H1 (cell line): ENCODE measurements around the gene RSAD1. TPM values are rescaled to one million over a fixed set of nuclear protein-coding genes. Genes with fewer than 3 reads are reported as not detected.

Experiments
- CTCF ChIA-PET: fragments of 300-600 bp; sonication (Branson Sonifier 250); formaldehyde crosslinking; loops from one replicate; lab custom pipeline; 2021; ENCODE audit not compliant: partially characterized antibody; lab: Charles Lee
- POLR2A ChIA-PET: fragments of 300-600 bp; sonication (Branson Sonifier 250); formaldehyde crosslinking; loops from one replicate; lab custom pipeline; 2021; ENCODE audit warnings: inconsistent platforms; ENCODE audit not compliant: partially characterized antibody; lab: Charles Lee
- DNase-seq, 2 experiments: peaks; one replicate each; pipeline versions ENCODE4 v3.0.0 to v3.0.0-alpha.2; 2010 to 2022; ENCODE audit warnings: low spot score in 2 of 2, low read depth in 1 of 2, mixed read lengths in 1 of 2
- FAIRE-seq: peaks from 2 replicates; lab custom pipeline; 2011; peaks lifted over from hg19 to GRCh38; lab: Jason Lieb, UNC
- H2AFZ ChIP-seq: 2 replicates; pipeline ENCODE4 v1.8.1; 2012; ENCODE audit warnings: low read length, inconsistent platforms
- H2AK5ac ChIP-seq: 2 replicates; pipeline ENCODE4 v1.6.1; 2013; ENCODE audit warnings: low read depth, low read length
- H2BK120ac ChIP-seq: replicated peaks from 2 replicates; pipeline ENCODE3; 2013; ENCODE audit warnings: low read depth, low read length, inconsistent platforms
- H2BK12ac ChIP-seq: 2 replicates; pipeline ENCODE4 v1.6.1; 2013; ENCODE audit warnings: low read depth, low read length
- H2BK15ac ChIP-seq: 2 replicates; pipeline ENCODE4 v1.6.1; 2013; ENCODE audit warnings: low read length
- H2BK20ac ChIP-seq: 2 replicates; pipeline ENCODE4 v1.6.1; 2013; ENCODE audit warnings: low read length
- H2BK5ac ChIP-seq: 2 replicates; pipeline ENCODE4 v1.6.1; 2013; ENCODE audit warnings: low read depth, low read length
- H3K14ac ChIP-seq: 2 replicates; pipeline ENCODE4 v1.6.1; 2013; ENCODE audit warnings: inconsistent platforms; ENCODE audit not compliant: insufficient read length
- H3K18ac ChIP-seq: 2 replicates; pipeline ENCODE4 v1.6.1; 2013; ENCODE audit warnings: low read length; ENCODE audit errors: extremely low read depth
- H3K23ac ChIP-seq: 2 replicates; pipeline ENCODE4 v1.6.1; 2013; ENCODE audit warnings: inconsistent platforms; ENCODE audit not compliant: insufficient read length
- H3K23me2 ChIP-seq: 2 replicates; pipeline ENCODE4 v1.6.1; 2013; ENCODE audit warnings: low read depth, low read length
- H3K27ac ChIP-seq: 2 replicates; pipeline ENCODE4 v1.6.1; 2011; ENCODE audit warnings: low read depth, low read length, inconsistent platforms
- H3K27me3 ChIP-seq, 4 experiments: replicated peaks in 1 of 4; 1 replicate in 1 of 4; 2 replicates in 3 of 4; pipeline versions ENCODE4 v1.6.1 to v1.8.1; 2011 to 2013; ENCODE audit warnings: low read length in 3 of 4, mild to moderate bottlenecking in 3 of 4, inconsistent platforms in 2 of 4, mixed read lengths in 2 of 4, moderate library complexity in 1 of 4; ENCODE audit not compliant: control insufficient read depth in 3 of 4, insufficient read depth in 3 of 4; ENCODE audit errors: extremely low read depth in 1 of 4
- H3K36me3 ChIP-seq, 4 experiments: 2 replicates each; pipeline versions ENCODE4 v1.6.1 to v1.8.1; 2011 to 2013; ENCODE audit warnings: mild to moderate bottlenecking in 4 of 4, low read length in 3 of 4, moderate library complexity in 2 of 4, control low read depth in 1 of 4, inconsistent platforms in 1 of 4; ENCODE audit not compliant: insufficient read depth in 4 of 4, control insufficient read depth in 2 of 4
- H3K4ac ChIP-seq: replicated peaks from 2 replicates; pipeline ENCODE3; 2013; ENCODE audit warnings: low read length, low read depth, mixed read lengths, inconsistent platforms; ENCODE audit not compliant: insufficient read length
- H3K4me1 ChIP-seq, 4 experiments: replicated peaks in 1 of 4; 1 replicate in 1 of 4; 2 replicates in 3 of 4; pipeline versions ENCODE4 v1.6.1 to v1.8.1; 2011 to 2013; ENCODE audit warnings: low read length in 3 of 4, inconsistent platforms in 2 of 4, mixed read lengths in 1 of 4; ENCODE audit not compliant: insufficient read depth in 4 of 4, control insufficient read depth in 3 of 4
- H3K4me2 ChIP-seq, 2 experiments: 2 replicates each; pipeline versions ENCODE4 v1.6.1 to v1.8.1; 2011 to 2013; ENCODE audit warnings: low read depth in 2 of 2, low read length in 2 of 2, control low read depth in 1 of 2, inconsistent platforms in 1 of 2, mild to moderate bottlenecking in 1 of 2; ENCODE audit not compliant: insufficient read depth in 1 of 2
- H3K4me3 ChIP-seq, 4 experiments: fragments of 200-600, 300-600 bp in 1 of 4; sonication (generic), shearing (Covaris generic), sonication (Bioruptor Twin) in 1 of 4; 2 replicates each; pipeline versions ENCODE4 v1.5.1 to v1.8.1; 2011 to 2016; ENCODE audit warnings: low read length in 4 of 4, low read depth in 3 of 4, control low read depth in 2 of 4, inconsistent platforms in 2 of 4, mild to moderate bottlenecking in 2 of 4, mixed read lengths in 1 of 4, moderate library complexity in 1 of 4; ENCODE audit not compliant: insufficient read depth in 2 of 4; ENCODE audit errors: extremely low read depth in 1 of 4
- H3K56ac ChIP-seq: replicated peaks from 2 replicates; pipeline ENCODE3; 2013; ENCODE audit warnings: low read depth, mild to moderate bottlenecking, mixed read lengths, low read length, inconsistent platforms; ENCODE audit not compliant: insufficient read length
- H3K79me1 ChIP-seq: 2 replicates; pipeline ENCODE4 v1.6.1; 2013; ENCODE audit warnings: low read depth, low read length, control low read depth
- H3K79me2 ChIP-seq, 2 experiments: 2 replicates each; pipeline versions ENCODE4 v1.6.1 to v1.8.1; 2012 to 2013; ENCODE audit warnings: low read length in 2 of 2, mild to moderate bottlenecking in 2 of 2, inconsistent platforms in 1 of 2; ENCODE audit not compliant: insufficient read depth in 2 of 2, control insufficient read depth in 1 of 2
- H3K9ac ChIP-seq, 4 experiments: replicated peaks in 1 of 4; 1 replicate in 1 of 4; 2 replicates in 3 of 4; pipeline versions ENCODE4 v1.6.1 to v1.8.1; 2011 to 2013; ENCODE audit warnings: low read depth in 3 of 4, low read length in 3 of 4, control low read depth in 2 of 4, mild to moderate bottlenecking in 2 of 4, moderate library complexity in 2 of 4, inconsistent platforms in 1 of 4; ENCODE audit errors: extremely low read depth in 1 of 4
- H3K9me3 ChIP-seq, 2 experiments: 2 replicates each; pipeline versions ENCODE4 v1.6.1 to v1.8.1; 2012 to 2013; ENCODE audit warnings: mild to moderate bottlenecking in 2 of 2, moderate library complexity in 2 of 2, control low read depth in 1 of 2, inconsistent platforms in 1 of 2, low read depth in 1 of 2, low read length in 1 of 2, mixed read lengths in 1 of 2; ENCODE audit not compliant: insufficient read depth in 2 of 2
- H4K20me1 ChIP-seq, 2 experiments: replicated peaks in 1 of 2; 2 replicates each; pipeline versions ENCODE3 to v1.8.1; 2011 to 2013; ENCODE audit warnings: inconsistent platforms in 2 of 2, low read length in 2 of 2, mild to moderate bottlenecking in 1 of 2; ENCODE audit not compliant: insufficient read depth in 2 of 2, control insufficient read depth in 1 of 2
- H4K5ac ChIP-seq: 2 replicates; pipeline ENCODE4 v1.6.1; 2013; ENCODE audit warnings: low read length, low read depth, mixed read lengths, inconsistent platforms; ENCODE audit not compliant: insufficient read length
- H4K8ac ChIP-seq: 2 replicates; pipeline ENCODE4 v1.8.0; 2013; ENCODE audit warnings: mild to moderate bottlenecking, moderate library complexity, low read length, inconsistent platforms; ENCODE audit not compliant: insufficient read depth; ENCODE audit errors: extremely low read depth
- H4K91ac ChIP-seq: replicated peaks from 2 replicates; pipeline ENCODE3; 2013; ENCODE audit warnings: low read length, mixed read lengths, inconsistent platforms; ENCODE audit not compliant: insufficient read length
- CTCF ChIP-seq, 3 experiments: IDR thresholded peaks; 1 replicate in 2 of 3; 2 replicates in 1 of 3; pipeline versions ENCODE4 v1.5.1 to v1.6.1; 2011; ENCODE audit warnings: low read length in 3 of 3, mild to moderate bottlenecking in 3 of 3, inconsistent platforms in 2 of 3, low read depth in 1 of 3, moderate library complexity in 1 of 3; ENCODE audit not compliant: insufficient read depth in 1 of 3; ENCODE audit errors: control extremely low read depth in 1 of 3
- EP300 ChIP-seq, 2 experiments: IDR thresholded peaks; 1 replicate in 1 of 2; 2 replicates in 1 of 2; pipeline ENCODE4 v1.6.1; 2011 to 2012; ENCODE audit warnings: low read depth in 2 of 2, low read length in 2 of 2, mild to moderate bottlenecking in 2 of 2, borderline replicate concordance in 1 of 2, inconsistent platforms in 1 of 2, moderate library complexity in 1 of 2
- PHF8 ChIP-seq: fragments of 200-600 bp; sonication (generic); conservative IDR thresholded peaks from 2 replicates; pipeline ENCODE4 v1.7.1; 2012; ENCODE audit warnings: low read depth, mild to moderate bottlenecking, inconsistent platforms, low read length, moderate library complexity
- RAD21 ChIP-seq, 2 experiments: IDR thresholded peaks in 1 of 2; conservative IDR thresholded peaks in 1 of 2; 2 replicates each; pipeline ENCODE4 v1.6.1; 2011; ENCODE audit warnings: low read depth in 2 of 2, low read length in 2 of 2, improper control_type of control experiment in 1 of 2, inconsistent platforms in 1 of 2, mild to moderate bottlenecking in 1 of 2, moderate library complexity in 1 of 2
- SAP30 ChIP-seq: fragments of 300-600 bp; sonication (generic); IDR thresholded peaks from 2 replicates; pipeline ENCODE4 v1.7.1; 2012; ENCODE audit warnings: low read length, moderate library complexity, mild to moderate bottlenecking, inconsistent platforms; ENCODE audit not compliant: insufficient read depth, insufficient replicate concordance
- SP4 ChIP-seq: IDR thresholded peaks from 2 replicates; pipeline ENCODE4 v1.6.1; 2012; ENCODE audit warnings: low read length, inconsistent platforms
- WGBS, 2 experiments: shearing (Covaris generic) in 1 of 2; methylation state at CpG; one replicate each; pipeline versions ENCODE4 v1.1.6 to v1.1.7; 2013 to 2015; ENCODE audit warnings: low lambda C conversion rate in 2 of 2, mixed read lengths in 2 of 2, inconsistent platforms in 1 of 2, low coverage in 1 of 2, missing lambda C conversion rate in 1 of 2; ENCODE audit not compliant: insufficient replicate concordance in 2 of 2, insufficient coverage in 1 of 2, insufficient read length in 1 of 2; ENCODE audit errors: extremely low coverage in 1 of 2, missing lambda C conversion rate in 1 of 2; 5-methylcytosine and 5-hydroxymethylcytosine counted together
- polyA plus RNA-seq, 7 experiments: library from polyadenylated mRNA; depleted of rRNA in 3 of 7; stranded (reverse) in 5 of 7; unstranded in 2 of 7; fragments of >200 nt in 5 of 7; fragments of 200-250 nt in 2 of 7; gene quantifications; 1 replicate in 5 of 7; 2 replicates in 1 of 7; 4 replicates in 1 of 7; pipeline versions ENCODE4 v1.2.1 to v1.2.3, GENCODE V29; 2011 to 2013; ENCODE audit warnings: missing spikeins in 2 of 7, mixed read lengths in 2 of 7
- total RNA-seq: library from RNA; stranded (reverse); fragmentation: NEBNext Ultra II Directional; extraction: Animal tissue kit (Norgen Biotek cat#: 25700); gene quantifications from 2 replicates; pipeline ENCODE4 v1.2.1, GENCODE V29; 2021

Gene RSAD1
- total and polyA plus RNA-seq, 2 of the 8 experiments (the other 6 are each of a cell fraction or from before 2014, with no cell fraction given), result 17.9 to 33.5 TPM

DNA sequence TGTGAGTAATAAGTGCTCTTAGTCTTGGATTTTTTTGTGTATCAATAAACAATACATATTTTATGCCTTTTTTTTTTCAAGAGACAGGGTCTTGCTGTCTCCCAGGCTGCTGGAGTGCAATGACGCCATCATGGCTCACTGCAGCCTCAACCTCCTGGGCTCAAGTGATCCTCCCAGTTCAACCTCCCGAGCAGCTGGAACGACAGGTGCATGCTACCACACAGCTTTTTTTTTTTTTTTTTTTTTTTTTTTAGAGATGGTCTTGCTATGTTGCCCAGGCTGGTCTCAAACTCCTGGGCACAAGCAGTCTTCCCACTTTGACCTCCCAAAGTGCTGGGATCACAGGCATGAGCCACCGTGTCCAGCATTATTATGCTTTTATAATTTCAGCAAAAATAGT, 39.7 kb upstream of the RSAD1 start:
- Histone ChIP-seq H3K36me3 (no peaks in the 10 kb centered on the region), H3K27me3 (no peaks in the 10 kb centered on the region; a peak in 1 of 7 replicates), H3K4me1 (peaks cover 0 to 6% (median 0%) of the 10 kb centered on the region in 4 experiments; a peak in 2 of 7 replicates), H4K8ac (no peak overlapping the region), H2AK5ac (no peak overlapping the region), H3K18ac (no peak overlapping the region), H2BK5ac (no peak overlapping the region), H3K79me2 (no peaks in the 10 kb centered on the region), H4K20me1 (no peaks in the 10 kb centered on the region), H3K23me2 (no peaks in the 10 kb centered on the region), H3K14ac (no peak overlapping the region), H2BK120ac (no peak overlapping the region), H3K79me1 (no peaks in the 10 kb centered on the region), H4K5ac (no peak overlapping the region), H3K9ac (no peak overlapping the region), H3K4ac (no peak overlapping the region), H2BK12ac (no peak overlapping the region), H3K56ac (no peak overlapping the region), H2AFZ (no peak overlapping the region), H3K27ac (no peak overlapping the region), H4K91ac (no peak overlapping the region), H2BK15ac (no peak overlapping the region), H3K4me3 (no peak overlapping the region), H2BK20ac (no peak overlapping the region), H3K9me3 (no peaks in the 10 kb centered on the region), H3K4me2 (no peak overlapping the region), H3K23ac (no peak overlapping the region)
- no peak for FAIRE-seq
- WGBS, 2 experiments, result 84% methylated on average over 4 of the region's 4 CpGs; no CpG with 5 or more reads in 1 of the 2 experiments
- TF ChIP-seq EP300 (IDR thresholded peaks at IDR 0.05; ENCODE audit: borderline replicate concordance in 1 of 2, low read depth in 2 of 2, low read length in 2 of 2) (no peak), SAP30 (no peak), CTCF (IDR thresholded peaks at IDR 0.05; ENCODE audit: control extremely low read depth in 1 of 3, insufficient read depth in 1 of 3, low read depth in 1 of 3, low read length in 3 of 3) (no peak), RAD21 (IDR thresholded peaks at IDR 0.05 in 1 of 2, conservative IDR thresholded peaks at IDR 0.05 in 1 of 2; ENCODE audit: low read depth in 2 of 2, low read length in 2 of 2) (no peak), PHF8 (no peak), SP4 (no peak)
- POLR2A ChIA-PET, result no interaction called here
- CTCF ChIA-PET, result interaction anchor here (1.0 to 2.7 kb wide), 5 partner anchors 26 to 75 kb away, joined by 3 to 6 read pairs (median 3); partner anchors contain the start of genes LRRC59 and RSAD1
- no peak for DNase-seq
